NK-92 (cell line): ENCODE results near the gene GCSAML.
"Not testable (repeated sequence)": the region's sequence is repeated elsewhere in the genome, so short reads cannot be mapped to it uniquely, and the experiment has no call there.

Experiments used
- DNase-seq: peaks from one replicate; lab custom pipeline; 2025; ENCODE audit not compliant: unreplicated experiment; lab: John Stamatoyannopoulos, UW

The GCSAML gene

DNA sequence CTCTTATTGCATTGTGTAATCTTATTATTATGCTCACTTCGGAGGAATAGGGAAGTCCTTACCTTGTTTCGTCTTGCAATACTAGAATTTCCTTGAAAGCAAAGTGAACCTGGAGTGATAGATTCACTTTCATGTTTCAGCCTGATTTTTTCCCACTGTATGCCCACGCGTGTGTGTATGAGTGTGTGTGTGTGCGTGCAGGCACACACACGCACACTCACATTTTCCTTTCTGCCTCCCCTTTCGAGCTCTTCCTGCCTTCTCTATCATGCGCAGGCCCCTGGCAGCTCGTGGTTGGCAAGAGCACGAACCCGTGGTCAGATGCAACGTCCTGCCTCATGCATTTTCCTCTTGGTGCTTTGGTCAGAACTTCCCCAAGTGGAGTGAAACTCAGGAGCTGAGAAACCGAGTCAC is at the start of gene GCSAML:
GCSAML (plus strand) TSS at position 366 of the 414 bp plus-strand sequence. CDS start 58 bp downstream, outside the sequence.
- DNase-seq, result no peak

GRCh38 chr1:247500865-247501264 is 48.1 kb upstream of the GCSAML start:
- no peak for DNase-seq

DNA sequence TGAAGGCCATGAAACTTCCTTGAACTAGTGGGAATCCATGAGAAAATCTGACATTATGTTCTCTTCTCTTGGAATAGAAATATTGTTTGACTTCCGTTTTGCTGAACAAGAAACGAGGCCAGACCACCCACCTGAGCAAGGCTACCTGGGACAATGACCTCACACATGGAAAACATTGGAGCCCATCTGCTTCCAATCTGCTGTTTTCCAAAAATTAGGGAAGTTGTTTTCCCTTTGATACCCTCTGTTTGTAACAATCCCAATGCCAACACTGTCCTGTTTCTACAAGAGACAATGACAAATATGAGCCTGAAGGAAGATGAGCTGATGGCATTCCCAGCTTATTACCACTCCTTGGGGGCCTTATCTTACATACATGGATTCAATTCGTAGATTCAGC is 42.1 kb upstream of the GCSAML start:
- DNase-seq, result no peak

DNA sequence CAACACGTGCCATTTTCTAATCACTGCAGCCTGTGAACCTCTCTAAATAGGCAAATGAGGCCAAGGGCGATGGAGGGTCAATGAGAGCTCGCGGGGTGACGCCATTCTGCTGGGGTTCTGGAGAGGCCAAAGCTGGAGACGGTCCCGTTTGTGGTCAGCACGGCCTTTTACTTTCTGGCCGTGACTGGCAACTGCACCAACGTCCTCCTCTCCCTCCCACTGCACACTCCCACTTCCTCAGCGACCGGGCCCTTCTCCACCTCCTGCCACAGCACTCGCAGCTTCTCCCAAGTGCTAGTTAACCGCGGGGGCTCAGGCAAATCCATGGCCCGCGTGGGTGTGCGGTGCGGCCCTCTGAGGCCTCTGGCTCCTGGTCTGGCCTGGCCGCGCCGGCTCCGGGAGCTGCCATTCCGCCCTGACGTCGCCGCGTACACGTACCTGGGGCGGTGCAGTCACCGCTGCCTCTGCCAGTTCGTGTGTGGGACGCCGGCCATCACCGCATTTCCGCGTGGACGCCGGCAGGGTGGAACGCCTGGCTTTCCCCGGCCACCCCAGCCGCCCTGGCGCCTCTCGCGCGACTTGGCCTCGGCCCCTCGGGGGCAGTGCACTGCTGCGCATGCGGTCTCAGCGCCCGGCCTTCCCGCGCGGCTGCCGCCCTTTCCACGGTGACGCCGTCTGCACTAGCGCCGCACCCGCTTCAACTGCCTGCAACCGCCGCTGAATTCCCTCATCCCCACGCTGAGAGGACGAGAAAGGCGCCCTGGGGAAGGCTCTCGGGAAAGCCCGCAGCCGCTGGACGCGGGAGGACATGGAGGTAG is 30.9 kb upstream of the GCSAML start:
- DNase-seq, result no peak

DNA sequence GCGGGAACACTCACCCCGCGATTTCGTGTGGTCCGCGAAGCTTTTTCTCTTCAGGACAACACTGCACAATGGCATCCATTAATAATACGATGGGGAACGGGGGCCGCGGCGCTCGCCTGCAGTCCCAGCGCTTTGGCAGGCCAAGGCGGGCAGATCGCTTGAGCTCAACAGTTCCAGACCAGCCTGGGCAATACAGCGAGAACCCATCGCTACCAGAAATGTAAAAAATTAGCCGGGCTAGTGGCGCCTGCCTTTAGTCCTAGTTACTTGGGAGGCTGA is 30.4 kb upstream of the GCSAML start:
- DNase-seq, result no peak

GRCh38 chr1:247521886-247522285 is 27.0 kb upstream of the GCSAML start:
- not testable (repeated sequence) for DNase-seq

DNA sequence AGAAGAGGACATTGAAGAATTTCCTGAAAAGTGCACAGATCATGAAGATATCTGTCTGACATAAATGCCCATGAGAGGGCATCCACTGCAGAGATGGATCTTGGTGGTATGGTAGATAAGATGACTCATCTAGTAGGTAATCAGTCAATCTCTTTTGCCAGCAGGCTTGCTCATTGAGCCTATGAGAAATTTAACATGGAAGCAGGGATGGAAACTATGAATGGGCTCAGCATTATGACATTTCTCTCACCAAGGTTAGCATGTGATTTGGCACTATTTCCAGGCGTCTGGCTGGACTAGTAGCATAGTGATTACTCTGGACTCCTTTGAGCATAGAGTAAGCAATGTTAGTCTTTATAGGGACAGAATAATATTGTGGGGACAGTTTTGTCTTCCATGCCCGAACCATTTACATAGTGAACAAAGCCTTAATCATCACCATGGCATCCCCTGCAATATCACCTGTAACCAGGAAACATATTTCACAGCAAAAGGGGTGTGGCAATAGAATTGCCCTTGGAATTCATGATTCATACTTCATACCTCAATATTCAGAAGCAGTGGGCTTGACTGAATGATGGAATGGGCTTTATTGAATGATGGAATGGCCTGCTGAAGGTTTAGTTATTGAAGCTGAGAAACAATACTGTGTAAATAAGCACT is 20.0 kb upstream of the GCSAML start:
- no peak for DNase-seq

GRCh38 chr1:247529771-247530355 is 19.1 kb upstream of the GCSAML start:
- DNase-seq, result no peak

DNA sequence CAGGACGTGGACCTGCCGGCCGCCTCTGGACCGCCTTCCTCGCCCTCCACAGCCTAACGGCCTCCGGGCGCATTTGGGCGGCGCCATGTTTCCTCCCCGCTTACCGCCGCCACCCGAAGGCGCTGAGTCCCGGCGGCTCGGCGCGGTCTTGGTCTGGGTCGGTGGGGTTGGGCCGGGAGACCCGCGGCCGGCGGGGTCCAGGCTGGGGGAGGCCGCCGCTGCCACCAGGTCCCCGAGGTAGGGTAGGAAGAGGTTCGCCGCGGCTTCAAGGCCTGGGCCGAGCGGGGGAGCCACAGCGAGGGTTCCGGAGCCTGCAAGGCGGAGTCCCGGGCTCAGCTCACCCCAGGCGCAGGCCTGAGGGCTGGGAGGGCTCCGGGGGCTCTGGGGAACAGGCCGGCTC is 18.1 kb upstream of the GCSAML start:
- no peak for DNase-seq

- no peak for DNase-seq
Measured at GRCh38 chr1:247531937-247532336, 17.0 kb upstream of the GCSAML start.

DNA sequence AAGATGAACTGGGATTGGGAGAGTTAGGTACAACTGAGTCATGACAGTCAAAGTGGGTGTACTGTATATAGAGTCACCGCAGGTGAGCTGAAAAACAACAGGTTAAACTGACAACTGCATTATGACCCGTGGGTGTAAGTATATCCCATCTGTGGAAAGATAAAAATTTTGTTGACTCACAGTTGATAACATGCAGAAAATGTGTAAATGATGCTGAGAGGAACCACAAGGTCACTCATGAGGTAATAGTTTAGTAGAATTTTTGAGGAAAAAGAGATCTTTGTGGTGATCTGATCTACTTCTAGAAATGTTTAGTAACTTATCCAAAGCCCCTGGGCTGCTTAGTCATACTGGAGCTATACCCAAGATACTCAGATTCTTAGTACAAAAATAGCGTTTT is 13.5 kb upstream of the GCSAML start:
- DNase-seq, result no peak

- DNase-seq, result no peak
Measured at GRCh38 chr1:247536340-247536739, 12.6 kb upstream of the GCSAML start, which contains the start of gene OR2C3. TSS of gene OR2C3 (minus strand) at chr1:247536440. CDS start at chr1:247532511, 3,929 bp downstream.

DNA sequence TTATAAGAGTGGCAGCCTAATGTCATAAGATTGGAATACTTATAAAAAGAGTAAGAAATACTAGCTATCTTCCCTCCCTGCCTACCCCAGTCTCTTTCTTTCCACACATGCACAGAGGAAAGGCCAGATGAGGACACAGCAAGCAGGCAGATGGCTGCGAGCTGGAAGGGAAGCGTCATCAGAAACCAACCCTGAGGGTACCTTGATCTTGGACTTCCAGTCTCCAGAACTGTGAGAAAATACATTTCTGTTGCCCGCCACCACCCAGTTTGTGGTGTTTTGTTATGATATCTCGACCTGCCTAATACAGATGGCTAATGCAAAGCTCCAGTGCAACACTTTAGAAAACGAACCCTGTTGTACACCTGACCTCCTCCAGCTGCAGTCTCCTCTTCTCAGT is 10.4 kb upstream of the GCSAML start:
- no peak for DNase-seq

GRCh38 chr1:247539215-247539614 is 9.7 kb upstream of the GCSAML start:
- DNase-seq, result no peak

- DNase-seq, result no peak
Measured at GRCh38 chr1:247540581-247540980, 8.4 kb upstream of the GCSAML start.

DNA sequence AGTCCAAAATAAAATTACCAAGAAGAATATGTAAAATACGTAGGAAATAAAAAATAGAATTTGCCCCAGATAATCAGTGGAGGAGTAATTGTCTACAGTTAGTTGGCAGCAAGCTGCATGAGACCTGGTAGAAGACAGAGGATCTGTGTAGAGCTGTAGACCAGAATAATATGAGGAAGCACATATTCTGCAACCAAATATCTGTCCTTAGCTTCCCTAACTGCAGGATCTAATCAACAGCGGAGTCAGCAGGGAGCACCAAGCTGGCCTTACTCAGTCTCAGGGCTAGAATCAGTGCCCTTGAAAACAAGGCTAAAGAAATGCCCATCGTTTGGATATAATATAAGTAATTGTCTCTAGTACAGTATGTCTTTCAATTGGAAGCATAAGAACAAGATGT is 6.1 kb upstream of the GCSAML start:
- DNase-seq, result no peak

DNA sequence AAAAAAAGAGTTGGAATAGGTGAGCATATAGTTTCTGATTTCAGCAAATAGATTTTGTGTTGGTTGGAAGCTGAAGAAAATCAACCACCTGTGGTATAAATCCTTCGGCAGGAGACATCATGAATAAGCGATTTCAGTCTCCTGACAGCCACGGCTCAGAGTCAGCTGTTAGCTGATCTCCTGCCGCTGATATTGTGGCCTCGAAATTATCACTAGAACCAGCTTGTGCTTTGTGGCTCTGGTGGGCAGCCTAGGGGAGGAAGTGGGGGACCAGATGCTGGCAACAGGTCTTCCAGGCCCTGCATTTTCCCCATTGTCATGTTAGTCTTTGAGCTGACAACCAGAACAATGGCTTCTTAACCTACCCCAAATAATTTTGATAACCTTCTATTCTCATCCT is 842 bp upstream of the GCSAML start:
- DNase-seq, result no peak

DNA sequence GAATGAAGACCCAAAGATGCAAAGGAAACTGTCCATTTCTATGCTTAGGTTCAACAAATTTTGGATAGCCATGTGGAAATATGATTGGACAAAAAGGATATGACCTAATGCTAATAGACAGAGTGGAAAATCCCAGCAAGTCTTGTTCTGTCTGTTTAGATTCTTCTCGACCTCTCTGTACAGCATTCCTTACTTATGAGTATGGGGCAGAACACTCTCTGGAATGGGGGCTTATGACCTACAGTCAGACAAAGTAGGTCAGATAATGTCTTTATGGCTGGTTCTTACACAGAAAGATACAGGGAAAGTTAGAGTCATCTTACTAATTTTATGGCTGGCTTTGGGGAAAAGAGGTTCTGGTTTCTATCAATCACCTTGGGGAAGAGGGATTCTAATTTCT is 2.8 kb downstream of the GCSAML start:
- no peak for DNase-seq

GRCh38 chr1:247552231-247552630 is 3.3 kb downstream of the GCSAML start:
- DNase-seq, result no peak

GRCh38 chr1:247557926-247558674 is 9.2 kb downstream of the GCSAML start:
- no peak for DNase-seq

DNA sequence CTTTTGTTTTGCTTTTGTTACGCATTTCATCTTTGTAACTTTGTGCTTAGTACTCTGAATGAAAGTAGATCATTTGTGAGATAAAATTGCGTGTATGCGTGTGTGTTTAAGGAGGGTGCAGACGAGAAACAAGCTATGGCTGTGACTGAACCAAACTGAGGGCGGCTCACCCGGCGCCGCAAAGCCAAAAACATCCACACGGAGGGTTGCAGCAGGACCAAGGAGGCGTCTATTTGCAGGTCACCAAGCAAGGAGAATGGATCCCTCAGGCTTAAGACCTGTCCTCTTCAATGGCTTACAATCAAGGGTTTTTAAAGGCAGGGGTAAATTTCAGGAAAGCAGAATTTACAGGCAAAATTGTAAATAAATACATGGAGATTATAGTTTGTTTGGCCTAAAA is 12.8 kb downstream of the GCSAML start:
- no peak for DNase-seq

GRCh38 chr1:247562198-247562597 is 13.3 kb downstream of the GCSAML start:
- no peak for DNase-seq
